GM19438 (cell line): ENCODE measurements around the gene CD6.

ENCODE experiments used
- ATAC-seq: cut with Tn5 transposase; IDR thresholded peaks from one replicate; pipeline ENCODE4 v1.9.1; 2021; ENCODE audit warnings: low read depth; ENCODE audit not compliant: unreplicated experiment

CD6 gene

DNA sequence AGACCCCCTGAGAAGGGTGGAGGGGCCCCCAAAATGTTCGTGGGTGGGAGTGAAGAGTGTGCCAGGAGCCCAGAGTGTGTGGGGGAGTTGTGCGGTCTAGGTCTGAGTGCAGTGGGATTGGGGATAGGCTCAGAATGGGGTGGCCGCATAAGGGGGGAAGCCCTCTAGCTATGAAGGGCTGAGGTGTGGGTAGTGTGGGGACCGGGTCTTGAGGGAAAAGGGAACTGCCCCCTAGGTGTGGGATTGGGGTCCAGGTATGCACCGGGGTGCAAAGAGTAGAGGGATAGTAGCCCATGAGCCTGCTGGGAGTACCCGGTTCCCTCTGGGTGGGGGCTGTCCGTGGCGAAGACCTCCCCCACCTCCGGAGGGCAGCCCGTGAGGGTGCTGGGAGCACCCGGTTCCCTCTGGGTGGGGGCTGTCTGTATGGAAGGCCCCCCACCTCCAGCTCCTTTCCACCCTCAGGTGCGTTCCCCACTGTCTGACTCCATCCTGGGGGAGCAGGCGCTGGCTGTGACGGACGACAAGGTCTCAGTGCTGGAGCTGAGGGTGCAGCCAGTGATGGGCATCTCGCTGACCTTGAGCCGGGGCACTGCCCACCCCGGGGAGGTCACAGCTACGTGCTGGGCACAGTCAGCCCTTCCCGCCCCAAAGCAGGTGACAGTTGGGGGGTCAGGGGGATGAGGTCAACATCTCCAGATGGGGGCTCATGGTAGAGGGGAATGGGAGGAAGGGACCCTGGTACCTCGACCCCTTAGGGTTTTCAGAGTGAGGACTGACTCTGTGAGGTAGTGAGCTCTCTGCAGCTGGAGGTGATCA is 36.5 kb upstream of the CD6 start:
- no peak for ATAC-seq

DNA sequence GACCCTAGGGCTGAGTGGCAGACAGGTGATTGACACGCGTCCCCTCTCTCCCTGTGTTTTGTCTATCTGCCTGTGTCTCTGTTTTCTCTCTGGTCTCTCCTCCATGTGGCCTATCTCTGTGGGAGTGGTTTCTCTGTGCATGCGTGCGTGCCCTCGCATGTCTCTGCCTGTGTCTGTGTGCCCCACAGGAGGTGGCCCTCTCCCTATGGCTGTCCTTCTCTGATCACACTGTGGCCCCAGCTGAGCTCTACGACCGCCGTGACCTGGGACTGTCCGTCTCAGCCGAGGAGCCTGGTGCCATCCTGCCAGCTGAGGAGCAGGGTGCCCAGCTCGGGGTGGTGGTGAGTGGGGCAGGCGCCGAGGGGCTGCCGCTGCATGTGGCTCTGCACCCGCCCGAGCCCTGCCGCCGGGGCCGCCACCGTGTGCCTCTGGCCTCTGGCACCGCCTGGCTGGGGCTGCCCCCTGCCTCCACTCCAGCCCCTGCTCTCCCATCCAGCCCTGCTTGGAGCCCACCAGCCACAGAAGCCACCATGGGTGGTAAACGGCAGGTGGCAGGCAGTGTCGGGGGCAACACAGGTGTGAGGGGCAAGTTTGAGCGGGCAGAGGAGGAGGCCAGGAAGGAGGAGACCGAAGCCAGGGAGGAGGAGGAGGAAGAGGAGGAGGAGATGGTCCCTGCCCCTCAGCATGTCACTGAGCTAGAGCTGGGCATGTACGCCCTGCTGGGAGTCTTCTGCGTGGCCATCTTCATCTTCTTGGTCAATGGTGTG is 35.6 kb upstream of the CD6 start:
- no peak for ATAC-seq

DNA sequence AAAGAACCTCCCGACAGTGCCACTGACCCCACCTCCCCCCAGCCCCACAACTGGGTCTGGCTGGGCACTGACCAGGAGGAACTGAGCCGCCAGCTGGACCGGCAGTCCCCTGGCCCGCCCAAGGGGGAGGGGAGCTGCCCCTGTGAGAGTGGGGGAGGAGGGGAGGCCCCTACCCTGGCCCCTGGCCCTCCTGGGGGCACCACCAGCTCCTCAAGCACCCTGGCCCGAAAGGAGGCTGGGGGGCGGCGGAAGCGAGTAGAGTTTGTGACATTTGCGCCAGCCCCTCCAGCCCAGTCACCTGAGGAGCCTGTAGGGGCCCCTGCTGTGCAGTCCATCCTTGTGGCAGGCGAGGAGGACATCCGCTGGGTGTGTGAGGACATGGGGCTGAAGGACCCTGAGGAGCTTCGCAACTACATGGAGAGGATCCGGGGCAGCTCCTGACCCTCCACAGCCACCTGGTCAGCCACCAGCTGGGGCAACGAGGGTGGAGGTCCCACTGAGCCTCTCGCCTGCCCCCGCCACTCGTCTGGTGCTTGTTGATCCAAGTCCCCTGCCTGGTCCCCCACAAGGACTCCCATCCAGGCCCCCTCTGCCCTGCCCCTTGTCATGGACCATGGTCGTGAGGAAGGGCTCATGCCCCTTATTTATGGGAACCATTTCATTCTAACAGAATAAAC is 34.9 kb upstream of the CD6 start:
- ATAC-seq: no peak

DNA sequence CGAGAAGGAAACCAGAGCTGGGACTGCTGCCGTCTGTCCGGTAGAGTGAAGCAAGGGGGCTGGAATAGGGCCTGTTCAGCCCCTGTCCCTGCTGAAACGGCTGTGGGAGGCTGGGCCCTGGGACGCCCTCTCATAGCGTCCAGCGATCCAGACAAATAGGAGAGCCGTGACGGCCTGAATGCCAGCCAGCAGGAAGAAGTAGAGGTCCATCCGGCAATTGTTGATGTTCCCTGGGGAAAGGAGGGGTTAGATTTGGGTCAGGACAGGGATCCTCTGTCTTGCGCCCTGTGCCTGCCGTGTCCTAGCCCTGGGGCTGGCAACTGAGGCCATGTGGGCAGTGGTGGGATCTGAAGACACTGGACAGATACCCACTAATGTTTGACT is 34.3 kb upstream of the CD6 start:
- no peak for ATAC-seq

DNA sequence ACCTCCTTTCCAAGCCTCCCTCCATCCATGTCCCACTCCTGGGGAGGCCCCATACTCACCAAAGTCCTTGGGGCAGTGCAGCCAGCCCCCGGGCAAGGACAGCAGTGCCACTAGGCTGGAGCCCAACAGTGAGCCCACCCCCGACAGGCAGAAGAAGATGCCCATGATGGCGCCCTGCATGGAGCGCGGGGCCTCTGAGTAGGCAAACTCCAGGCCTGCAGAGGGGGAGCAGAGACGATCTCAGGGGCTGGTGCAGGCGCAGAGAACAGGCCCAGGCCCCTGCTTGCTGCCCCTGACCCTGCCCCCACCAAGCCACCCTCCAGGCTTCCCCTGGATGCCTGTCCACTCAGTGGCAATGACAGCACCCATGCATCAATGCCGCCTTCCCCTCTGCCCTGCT is 33.7 kb upstream of the CD6 start:
- no peak for ATAC-seq

DNA sequence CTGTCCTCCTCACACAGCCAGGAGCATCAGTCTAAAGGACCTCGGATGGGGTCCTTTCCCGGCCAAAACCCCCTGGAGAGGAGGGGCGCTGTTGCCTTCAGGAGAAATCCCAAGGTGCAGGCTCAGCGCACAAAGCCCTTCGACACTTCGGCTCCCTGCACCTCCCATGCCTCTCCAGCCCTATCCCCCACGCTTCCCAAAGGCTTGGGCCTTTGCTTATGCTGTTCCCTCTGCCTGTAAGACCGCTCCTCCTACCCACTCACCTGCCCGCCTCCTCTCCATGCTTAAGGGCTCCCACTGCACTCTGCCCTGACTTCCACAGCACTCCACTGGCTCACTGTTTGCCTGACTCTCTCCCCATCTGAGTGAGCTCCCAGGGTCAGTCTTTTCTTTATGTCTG is 33.0 kb upstream of the CD6 start:
- no peak for ATAC-seq

DNA sequence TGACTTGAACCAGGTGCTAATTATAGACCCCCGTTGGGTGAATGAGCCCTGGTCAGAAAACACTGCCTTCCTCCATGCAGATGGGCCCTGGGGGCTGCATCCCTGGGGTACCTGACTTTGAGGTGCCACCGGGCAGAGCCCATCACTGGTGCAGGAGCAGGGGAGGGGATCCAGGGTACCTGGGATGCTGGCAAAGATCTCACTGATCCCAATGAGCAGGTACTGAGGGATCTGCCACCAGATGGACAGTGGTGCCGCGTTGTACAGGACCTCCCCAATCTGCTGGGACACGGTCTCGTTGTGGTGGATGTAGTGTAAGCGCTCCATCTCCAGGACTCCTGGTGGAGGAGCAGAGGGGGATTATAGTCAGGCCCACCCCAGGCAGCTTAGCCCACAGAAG is 32.2 kb upstream of the CD6 start:
- no peak for ATAC-seq

DNA sequence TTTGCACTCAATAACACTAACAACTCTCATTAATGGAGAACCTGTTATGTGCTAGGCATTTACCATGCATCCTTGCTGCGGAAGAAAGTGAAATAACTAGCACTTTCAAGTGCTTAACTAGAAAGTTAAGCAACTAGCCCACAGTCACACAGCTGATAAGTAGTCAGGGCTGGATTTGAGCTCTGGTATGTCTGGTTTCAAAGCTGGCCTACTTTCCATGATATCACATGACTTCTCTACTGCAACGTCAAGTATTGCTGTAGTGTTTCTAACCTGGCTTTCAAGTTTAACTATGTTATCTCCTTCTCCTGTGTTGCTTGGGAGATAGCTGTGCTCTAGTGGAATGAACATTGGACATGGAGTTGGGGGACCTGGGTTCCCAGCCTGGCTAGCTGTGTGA is 31.6 kb upstream of the CD6 start:
- no peak for ATAC-seq

DNA sequence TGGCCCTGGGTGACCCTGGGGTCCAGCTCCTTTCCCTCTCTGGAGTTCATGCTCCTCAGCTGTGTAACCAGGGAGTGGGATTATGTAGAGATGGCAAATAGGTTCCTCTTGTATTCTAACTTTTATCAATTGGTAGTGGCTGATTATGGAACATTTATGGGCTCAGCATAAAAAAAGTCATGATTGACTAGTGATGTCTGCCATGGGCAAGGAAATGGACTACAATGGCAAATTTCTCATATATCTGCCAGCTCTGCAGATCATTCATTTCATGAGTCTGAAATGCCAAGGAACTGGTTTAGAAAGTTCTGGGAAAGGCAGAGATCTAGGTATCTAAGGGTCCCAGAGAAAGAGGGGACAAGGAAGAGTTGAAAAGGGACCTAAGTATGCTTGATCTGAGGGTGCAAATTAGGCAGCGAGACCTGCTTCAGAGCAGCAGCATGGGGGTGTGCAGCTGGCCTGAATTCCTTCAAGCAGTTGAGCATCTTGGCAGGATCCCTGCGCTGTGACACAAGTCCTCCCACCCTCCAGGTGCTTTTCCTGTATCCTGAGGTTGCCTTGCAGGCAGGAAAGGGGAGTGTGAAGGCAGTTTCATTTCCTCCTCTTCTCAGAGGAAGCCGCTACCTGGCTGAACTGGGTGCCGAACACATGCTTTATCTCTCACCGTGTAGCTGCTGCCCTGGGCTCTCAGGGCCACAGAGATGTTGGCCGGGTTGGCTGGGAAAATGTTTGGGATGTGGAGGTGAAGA is 29.9 kb upstream of the CD6 start:
- no peak for ATAC-seq

DNA sequence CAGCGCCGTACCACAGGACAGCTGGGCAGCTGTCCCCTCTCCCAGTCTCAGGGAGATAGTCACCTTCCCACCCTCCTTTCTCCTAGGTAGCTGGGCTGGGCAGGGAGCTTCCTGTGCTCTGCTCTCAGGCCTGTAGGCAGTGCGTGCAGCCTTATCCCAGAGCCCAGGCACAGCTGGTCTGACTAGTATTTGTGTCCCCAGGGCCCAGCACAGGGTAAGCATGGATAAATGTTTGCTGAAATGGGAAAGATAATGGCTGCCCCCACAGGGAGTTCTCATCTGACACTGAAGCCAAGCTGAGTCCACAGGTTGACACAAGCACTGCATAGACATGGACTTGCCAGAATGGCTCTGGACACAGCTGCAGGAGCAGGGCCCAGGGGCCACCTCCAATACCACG is 29.3 kb upstream of the CD6 start:
- ATAC-seq: no peak

DNA sequence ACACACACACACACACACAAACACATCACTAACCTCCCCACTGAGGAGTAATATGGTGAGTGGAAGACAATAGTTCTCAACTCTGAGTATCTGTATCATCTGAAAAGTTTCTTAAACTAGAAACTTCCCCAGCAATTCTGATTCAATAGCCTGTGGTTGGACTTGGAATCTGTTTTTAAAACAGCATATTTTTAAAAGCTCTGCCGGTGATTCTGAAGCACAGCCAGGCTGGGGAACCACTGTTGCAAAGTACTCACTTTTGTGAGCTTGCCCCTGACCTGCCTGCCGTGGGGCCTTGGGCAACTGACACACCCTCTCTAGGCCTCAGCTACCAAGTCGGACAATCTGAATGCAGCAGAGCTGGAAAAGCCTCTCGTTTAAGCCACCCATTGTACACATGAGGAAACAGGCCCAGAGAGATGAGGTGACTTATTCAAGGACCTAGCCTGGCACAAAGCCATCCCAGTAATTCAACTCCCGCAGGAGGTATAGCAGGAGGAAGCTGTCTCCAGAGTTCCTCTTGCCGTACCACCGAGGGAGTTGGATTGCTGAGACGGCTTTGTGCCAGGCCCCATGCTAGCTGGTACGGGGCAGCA is 28.4 kb upstream of the CD6 start:
- ATAC-seq: no peak

DNA sequence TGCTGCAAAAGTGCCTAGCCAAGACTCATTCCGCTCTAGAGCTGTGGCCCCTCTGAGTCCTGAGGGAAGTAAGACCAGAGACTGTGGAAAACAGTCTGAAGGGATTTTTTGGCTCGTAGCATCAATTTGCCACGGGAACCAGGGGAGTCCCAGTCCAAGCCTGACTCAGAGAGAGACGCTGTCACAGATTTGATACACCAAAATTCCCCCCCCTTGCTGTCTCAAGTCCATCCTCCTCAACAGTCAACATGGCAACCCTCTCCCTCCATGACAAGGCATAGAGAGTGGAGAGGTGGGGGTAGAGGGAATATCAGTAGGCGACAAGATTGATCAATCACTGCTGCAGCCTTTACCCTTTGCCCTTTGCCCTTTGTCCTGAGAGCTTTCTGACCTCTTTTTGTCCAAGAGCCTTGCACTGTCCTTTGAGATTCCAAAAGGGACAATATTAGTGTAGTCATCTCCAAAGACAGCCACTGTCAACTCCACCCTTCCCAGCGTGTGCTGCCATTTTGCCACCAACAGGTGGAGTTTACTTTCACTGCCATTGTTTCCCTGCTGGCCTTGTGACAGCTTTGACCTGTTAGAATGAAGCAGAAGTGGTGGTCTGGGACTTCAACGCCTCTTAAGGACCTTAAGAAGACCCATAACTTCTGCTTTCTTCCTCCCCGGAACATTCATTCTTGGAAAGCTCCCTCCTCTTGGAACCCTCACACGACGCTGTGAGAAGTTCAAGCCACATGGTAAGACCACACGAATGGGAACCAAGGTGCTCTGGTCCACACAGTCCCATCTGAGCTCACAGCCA is 26.8 kb upstream of the CD6 start:
- ATAC-seq: no peak

DNA sequence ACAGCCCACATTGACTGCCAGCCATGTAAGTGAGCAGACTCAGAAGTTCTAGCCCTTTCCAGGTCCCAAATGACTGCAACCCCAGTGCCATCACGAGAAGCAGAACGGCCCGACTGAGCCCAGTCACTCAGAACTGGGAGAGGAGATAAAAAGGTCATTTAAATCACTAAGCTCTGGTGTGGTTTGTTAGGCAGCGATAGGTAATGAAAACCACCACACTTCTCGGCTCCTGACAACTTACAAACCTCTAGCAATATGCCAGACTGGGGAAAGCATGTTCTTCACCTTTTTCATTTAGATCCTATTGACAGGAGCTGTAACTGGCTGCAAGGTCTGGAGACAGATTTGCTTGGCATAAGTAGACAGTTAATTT is 26.2 kb upstream of the CD6 start:
- no peak for ATAC-seq

DNA sequence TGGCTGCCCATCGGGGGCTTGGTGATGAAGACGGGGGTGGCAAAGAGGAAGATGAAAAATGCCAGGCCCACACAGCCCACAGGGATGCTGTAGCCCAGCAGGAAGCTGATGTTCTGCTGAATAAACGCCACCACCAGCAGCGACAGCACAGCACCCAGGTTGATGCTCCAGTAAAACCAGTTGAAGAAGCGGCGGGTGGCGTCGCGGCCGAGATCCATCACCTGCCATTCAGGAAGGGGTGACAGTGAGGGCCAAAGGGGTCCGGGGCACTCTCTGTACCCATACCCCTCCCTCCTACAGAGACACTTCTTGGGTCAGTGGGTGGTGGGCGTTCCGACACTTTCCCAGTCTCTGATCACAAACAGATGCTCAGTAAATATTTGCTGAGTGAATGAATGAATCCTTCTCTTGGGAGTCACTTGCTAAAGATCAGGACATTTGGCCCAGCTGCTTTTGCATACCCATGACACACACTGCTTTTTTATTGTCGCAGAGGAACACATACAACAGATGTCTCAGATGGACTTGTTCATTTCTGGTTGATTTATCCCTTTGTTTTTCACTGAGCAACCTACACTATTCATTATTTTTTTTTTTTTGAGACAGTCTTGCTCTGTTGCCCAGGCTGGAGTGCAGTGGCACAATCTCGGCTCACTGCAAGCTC is 24.7 kb upstream of the CD6 start:
- no peak for ATAC-seq

DNA sequence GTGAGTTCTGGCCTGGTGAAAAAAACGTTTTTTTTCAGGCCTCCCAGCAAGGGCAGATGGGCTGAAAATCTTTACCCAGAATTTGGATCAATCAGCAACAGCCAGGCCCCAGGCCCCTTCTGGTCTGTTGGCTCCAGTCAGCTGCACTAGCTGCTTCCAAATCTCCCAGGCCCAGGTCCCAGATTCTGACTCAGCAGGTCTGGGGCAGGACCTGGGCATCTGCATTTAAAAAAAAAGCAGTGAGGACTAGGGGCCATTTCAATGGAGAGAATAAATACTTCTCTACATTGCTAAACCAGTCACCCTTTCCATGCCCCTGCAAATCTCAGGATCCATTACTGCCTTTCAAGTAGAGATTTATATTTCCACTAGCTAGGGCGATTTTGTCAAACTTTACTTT is 23.8 kb upstream of the CD6 start:
- no peak for ATAC-seq

DNA sequence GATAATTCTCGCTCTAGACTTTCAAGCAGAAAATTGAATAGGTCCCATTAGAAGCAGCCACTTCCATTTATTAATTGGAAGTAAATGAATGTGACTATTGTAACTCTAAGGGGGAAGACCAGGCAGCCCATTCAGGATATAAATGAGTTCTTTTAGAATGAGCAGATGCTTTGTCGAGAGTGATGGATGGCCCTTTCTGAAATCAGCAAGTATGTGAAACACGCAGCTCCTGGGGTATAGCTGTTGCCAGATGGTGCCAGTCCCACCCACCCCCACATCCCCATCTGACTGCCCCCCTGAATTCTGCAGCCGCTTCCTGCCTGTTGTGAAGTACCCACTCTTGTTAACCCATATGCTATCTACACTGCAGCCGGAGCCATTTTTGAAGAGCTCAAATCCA is 23.2 kb upstream of the CD6 start:
- ATAC-seq: no peak

DNA sequence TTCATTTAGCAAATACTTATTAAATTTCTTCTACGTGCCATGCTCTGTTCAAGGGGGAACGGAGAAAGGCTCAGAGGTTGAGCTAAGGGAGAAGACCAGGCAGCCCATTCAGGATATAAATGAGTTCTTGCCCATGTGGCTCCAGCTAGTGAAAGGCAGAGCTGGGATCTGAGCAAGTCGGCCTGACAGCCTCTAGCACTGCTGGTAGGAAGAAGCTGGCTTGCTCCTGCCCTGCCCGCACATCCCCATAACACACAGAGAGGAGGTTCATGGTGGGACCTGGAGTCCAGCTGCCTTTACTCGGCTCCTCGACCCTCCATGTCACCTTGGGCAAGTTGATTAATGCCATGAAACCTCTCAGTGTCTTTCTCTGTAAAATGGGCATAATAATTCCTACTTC is 21.5 kb upstream of the CD6 start:
- ATAC-seq: no peak

DNA sequence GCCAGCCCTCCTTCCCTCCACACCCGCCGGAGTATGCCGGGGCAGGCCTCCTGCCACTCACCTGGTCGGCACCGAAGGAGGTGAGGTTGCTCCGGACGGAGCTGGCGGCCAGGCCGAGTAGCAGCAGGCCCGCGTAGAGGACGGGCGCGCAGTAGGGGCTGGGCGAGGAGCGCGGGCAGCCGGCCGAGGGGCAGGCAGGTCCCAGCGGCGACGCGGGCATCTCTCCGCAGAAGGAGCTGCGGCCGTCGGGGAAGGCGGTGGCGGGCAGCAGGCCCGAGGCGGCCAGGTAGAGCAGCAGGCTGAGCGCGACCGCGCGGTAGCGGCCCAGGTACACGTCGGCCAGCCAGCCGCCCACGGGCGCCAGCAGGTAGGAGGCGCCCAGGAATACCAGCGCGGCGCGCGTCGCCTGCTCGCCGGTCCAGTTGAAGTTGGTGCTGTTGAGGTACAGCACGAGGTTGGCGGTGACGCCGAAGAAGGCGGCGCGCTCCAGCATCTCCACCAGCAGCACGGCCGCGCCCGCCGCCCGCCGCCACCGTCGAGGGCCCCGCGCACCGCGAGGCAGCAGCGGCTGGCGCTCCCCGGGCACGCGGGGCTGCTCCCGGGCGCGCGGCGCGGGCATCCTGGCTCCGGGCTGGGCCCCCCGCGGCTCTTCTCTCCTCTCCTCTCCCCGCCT is 20.4 kb upstream of the CD6 start:
- no peak for ATAC-seq

DNA sequence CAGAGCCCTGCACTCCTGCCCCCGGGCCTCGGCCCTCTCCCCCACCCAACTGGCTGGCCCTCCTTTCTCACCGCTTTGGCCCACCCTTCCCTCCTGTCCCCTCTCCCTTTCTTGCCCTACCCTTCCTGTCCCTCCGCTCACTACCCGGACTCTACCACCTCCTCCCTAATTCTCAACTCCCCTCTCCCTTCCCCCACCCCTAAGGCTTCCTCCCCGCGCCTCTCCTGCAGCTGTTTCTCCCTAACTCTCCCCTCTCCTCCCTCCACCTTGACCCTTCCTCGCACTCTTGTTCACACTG is 19.9 kb upstream of the CD6 start:
- no peak for ATAC-seq
